Kidney (tissue), 22 donors: ENCODE data around the gene PCID2. TPM values are rescaled to one million over a fixed set of nuclear protein-coding genes. Genes with fewer than 3 reads are reported as not detected.
"Not testable (repeated sequence)": the region's sequence is repeated elsewhere in the genome, so short reads cannot be mapped to it uniquely, and the experiment has no call there.

Source experiments
- DNase-seq, 5 donors: peaks; one replicate each; pipeline ENCODE4 v3.0.0-alpha.2; 2013 to 2020
- FAIRE-seq: peaks from 2 replicates; lab custom pipeline; 2012; peaks lifted over from hg19 to GRCh38; lab: Jason Lieb, UNC
- H3K27ac ChIP-seq, 2 donors: one replicate each; pipeline ENCODE4 v1.7.0; 2013; ENCODE audit warnings: low read depth in 2 of 2, low read length in 2 of 2, inconsistent platforms in 1 of 2
- H3K27me3 ChIP-seq: one replicate; pipeline ENCODE4 v1.7.1; 2013; ENCODE audit warnings: low read length, inconsistent platforms; ENCODE audit not compliant: control insufficient read depth, insufficient read depth
- H3K36me3 ChIP-seq, 3 donors: one replicate each; pipeline versions ENCODE4 v1.7.0 to v1.7.1; 2013; ENCODE audit warnings: low read length in 3 of 3, control low read depth in 1 of 3, inconsistent platforms in 1 of 3; ENCODE audit not compliant: insufficient read depth in 3 of 3, control insufficient read depth in 2 of 3
- H3K4me1 ChIP-seq, 3 donors: one replicate each; pipeline versions ENCODE4 v1.7.0 to v1.7.1; 2013; ENCODE audit warnings: low read length in 3 of 3, inconsistent platforms in 1 of 3, low read depth in 1 of 3; ENCODE audit not compliant: control insufficient read depth in 2 of 3, insufficient read depth in 2 of 3
- H3K4me3 ChIP-seq, 3 donors: one replicate each; pipeline versions ENCODE4 v1.7.0 to v1.8.1; 2013; ENCODE audit warnings: low read length in 3 of 3, control low read depth in 1 of 3, inconsistent platforms in 1 of 3
- H3K9ac ChIP-seq, 3 donors: one replicate each; pipeline versions ENCODE4 v1.7.0 to v1.7.1; 2013; ENCODE audit warnings: low read length in 3 of 3, control low read depth in 1 of 3, inconsistent platforms in 1 of 3
- H3K9me3 ChIP-seq, 3 donors: one replicate each; pipeline versions ENCODE4 v1.7.0 to v1.7.1; 2013; ENCODE audit warnings: low read length in 3 of 3, control low read depth in 1 of 3, inconsistent platforms in 1 of 3; ENCODE audit not compliant: control insufficient read depth in 2 of 3, insufficient read depth in 1 of 3
- intact Hi-C: fragments of 100-400 bp; cut with DNase I; formaldehyde crosslinking; loops from one replicate; pipeline ENCODE4 v1.11.1; 2022
- long read RNA-seq, 10 donors: library from polyadenylated mRNA in 1 of 10; unstranded in 1 of 10; transcript quantifications; one replicate each; pipeline ENCODE4 v2.0.0 and lab custom pipeline, GENCODE V29; 2021 to 2026
- polyA plus RNA-seq: library from polyadenylated mRNA; stranded (reverse); fragments of 350-450 nt; fragmentation: Illumina TruSeq; extraction: RNeasy Lipid Tissue Mini Kit (QIAGEN cat#74804); gene quantifications from one replicate; pipeline ENCODE4 v1.2.3, GENCODE V29; 2014; ENCODE audit warnings: low read depth, low replicate concordance; ENCODE audit not compliant: insufficient read depth
- total RNA-seq: library from RNA; stranded (reverse); fragmentation: NEBNext Ultra II Directional; extraction: Animal tissue kit (Norgen Biotek cat#: 25700); gene quantifications from one replicate; pipeline ENCODE4 v1.2.1, GENCODE V29; 2021
- TF ChIP-seq, protein P1 (sequence below): IDR thresholded peaks from 3 replicates; pipeline ENCODE4 v1.5.1; 2012; ENCODE audit warnings: mild to moderate bottlenecking, moderate library complexity, borderline replicate concordance; ENCODE audit not compliant: insufficient read depth; ENCODE audit errors: extremely low read depth
- donor health status: control.
- donor health status: control.
- donor health status: control.
- donor health status: control.
- donor health status: control.
- donor health status: DM: yes; HTN: yes; CAD: no.
- donor health status: Normal renal cell carcinoma (clear cell type).

The PCID2 gene
- total RNA-seq (34.9 TPM), polyA plus RNA-seq (22.9 TPM)
- long read RNA-seq, donor 1, partial matches to known transcripts: 7 of 16 reads
- long read RNA-seq, donor 1, other reads (novel, unspliced or antisense): 9 of 16 reads
- long read RNA-seq, donor 2, partial matches to known transcripts: 36 of 43 reads
- long read RNA-seq, donor 2, other reads (novel, unspliced or antisense): 7 of 43 reads
- long read RNA-seq, donor 3, partial matches to known transcripts: 5 of 16 reads
- long read RNA-seq, donor 3, other reads (novel, unspliced or antisense): 11 of 16 reads
- long read RNA-seq, donor 4, partial matches to known transcripts: 0 of 8 reads
- long read RNA-seq, donor 4, other reads (novel, unspliced or antisense): 8 of 8 reads
- long read RNA-seq, donor 5: 0 reads
- long read RNA-seq, donor 6, full-length matches to known transcripts: 1 of 13 reads
- long read RNA-seq, donor 6, partial matches to known transcripts: 0 of 13 reads
- long read RNA-seq, donor 6, other reads (novel, unspliced or antisense): 12 of 13 reads
- long read RNA-seq, donor 7, transcript PCID2-202 (14 exons, 1,898 nt): major isoform, 12 of 24 reads
- long read RNA-seq, donor 7, partial matches to known transcripts: 1 of 24 reads
- long read RNA-seq, donor 7, other reads (novel, unspliced or antisense): 5 of 24 reads
- long read RNA-seq, donor 8, partial matches to known transcripts: 0 of 1 reads
- long read RNA-seq, donor 8, other reads (novel, unspliced or antisense): 0 of 1 reads
- long read RNA-seq, donor 9: 0 reads
- long read RNA-seq, donor 10, partial matches to known transcripts: 119 of 119 reads
- long read RNA-seq, donor 10, other reads (novel, unspliced or antisense): 0 of 119 reads

DNA sequence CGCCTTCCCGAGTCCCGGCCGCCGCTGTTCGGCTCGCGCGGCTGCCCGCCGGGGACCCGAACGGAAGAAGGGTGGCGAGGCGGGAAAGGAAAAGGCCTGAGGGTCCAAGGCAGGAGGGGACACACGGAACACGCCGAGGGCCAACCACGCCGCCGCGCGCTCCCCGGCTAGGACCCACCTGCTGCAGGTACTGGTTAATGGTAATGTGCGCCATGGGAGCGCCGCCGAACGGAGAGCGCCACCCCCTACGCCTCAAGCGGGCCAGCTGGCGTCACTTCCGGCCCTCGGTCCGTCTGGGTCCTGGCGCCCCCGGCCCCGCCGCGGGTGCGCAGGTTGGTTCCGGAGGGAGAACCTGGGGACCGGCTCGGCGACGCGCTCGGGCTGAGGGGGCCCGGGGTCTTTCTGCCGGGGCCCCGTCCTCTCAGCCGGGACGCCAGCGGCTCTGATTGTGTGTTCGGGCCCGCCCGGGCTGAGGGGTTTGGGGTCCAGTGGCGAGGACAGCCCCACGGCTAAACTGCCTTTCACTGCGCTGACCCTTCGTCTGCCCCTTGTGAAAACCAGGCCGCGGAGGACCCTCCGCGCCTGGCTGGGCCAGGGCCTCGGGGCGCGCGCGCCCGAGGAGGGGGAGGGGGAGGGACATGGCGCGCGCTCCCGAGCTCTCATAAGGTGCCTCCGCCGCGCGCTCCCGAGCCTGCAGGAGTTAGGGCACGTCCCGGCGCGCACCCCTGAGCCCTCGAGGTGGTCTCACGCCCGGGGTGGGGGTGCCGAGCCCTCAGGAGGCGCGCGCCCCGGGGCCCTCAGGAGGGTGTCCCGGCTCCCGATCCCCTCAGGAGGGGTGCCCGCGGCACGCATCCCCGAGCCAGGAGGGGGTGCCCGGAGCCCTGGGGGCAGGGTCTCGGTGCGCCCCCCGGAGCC is at the start of gene PCID2:
Gene PCID2, minus strand, starts transcription at position 249 of the 915 bp plus-strand sequence. Its CDS starts 35 bp downstream, at position 214.
- Histone ChIP-seq H3K27me3 (no peaks in the 10 kb centered on the region), H3K9ac (peak within 1 kb of the TSS; percentile 77 to 88 (median 86)), H3K4me1 (peaks cover 0 to 19% (median 6%) of the 10 kb centered on the region in 3 donors), H3K9me3 (no peaks in the 10 kb centered on the region), H3K36me3 (no peaks in the 10 kb centered on the region), H3K4me3 (peak within 1 kb of the TSS; percentile 87 to 96 (median 88)), H3K27ac (peak within 1 kb of the TSS; percentile 97 to 98)
- DNase-seq (peak; percentile 91 to 97 (median 96)), FAIRE-seq (no peak)
- TF ChIP-seq, protein P1, sequence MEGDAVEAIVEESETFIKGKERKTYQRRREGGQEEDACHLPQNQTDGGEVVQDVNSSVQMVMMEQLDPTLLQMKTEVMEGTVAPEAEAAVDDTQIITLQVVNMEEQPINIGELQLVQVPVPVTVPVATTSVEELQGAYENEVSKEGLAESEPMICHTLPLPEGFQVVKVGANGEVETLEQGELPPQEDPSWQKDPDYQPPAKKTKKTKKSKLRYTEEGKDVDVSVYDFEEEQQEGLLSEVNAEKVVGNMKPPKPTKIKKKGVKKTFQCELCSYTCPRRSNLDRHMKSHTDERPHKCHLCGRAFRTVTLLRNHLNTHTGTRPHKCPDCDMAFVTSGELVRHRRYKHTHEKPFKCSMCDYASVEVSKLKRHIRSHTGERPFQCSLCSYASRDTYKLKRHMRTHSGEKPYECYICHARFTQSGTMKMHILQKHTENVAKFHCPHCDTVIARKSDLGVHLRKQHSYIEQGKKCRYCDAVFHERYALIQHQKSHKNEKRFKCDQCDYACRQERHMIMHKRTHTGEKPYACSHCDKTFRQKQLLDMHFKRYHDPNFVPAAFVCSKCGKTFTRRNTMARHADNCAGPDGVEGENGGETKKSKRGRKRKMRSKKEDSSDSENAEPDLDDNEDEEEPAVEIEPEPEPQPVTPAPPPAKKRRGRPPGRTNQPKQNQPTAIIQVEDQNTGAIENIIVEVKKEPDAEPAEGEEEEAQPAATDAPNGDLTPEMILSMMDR: peak; percentile 13
- intact Hi-C loops: no loop called here

DNA sequence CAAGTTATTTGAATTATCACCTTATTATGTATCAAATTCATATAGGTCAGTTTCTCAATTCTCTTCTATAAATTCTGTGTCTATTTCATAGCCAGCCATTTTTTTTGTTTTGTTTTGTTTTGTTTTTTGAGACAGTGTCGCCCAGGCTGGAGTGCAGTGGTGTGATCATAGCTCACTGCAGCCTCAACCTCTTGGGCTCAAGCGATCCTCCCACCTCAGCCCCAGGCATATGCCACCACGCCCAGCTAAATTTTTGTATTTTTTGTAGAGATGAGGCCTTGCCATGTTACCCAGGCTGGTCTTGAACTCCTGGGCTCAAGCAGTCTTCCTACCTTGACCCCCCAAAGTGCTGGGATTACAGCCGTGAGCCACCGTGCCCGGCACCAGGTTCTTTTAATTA is 49.4 kb upstream of the PCID2 start:
- FAIRE-seq, H3K9ac ChIP-seq, H3K27me3 ChIP-seq, H3K9me3 ChIP-seq, H3K27ac ChIP-seq, intact Hi-C loops, H3K4me1 ChIP-seq, H3K4me3 ChIP-seq, DNase-seq: not testable (repeated sequence)
- peaks cover 10 to 34% (median 20%) of the 10 kb centered on the region in 3 donors for H3K36me3 ChIP-seq

DNA sequence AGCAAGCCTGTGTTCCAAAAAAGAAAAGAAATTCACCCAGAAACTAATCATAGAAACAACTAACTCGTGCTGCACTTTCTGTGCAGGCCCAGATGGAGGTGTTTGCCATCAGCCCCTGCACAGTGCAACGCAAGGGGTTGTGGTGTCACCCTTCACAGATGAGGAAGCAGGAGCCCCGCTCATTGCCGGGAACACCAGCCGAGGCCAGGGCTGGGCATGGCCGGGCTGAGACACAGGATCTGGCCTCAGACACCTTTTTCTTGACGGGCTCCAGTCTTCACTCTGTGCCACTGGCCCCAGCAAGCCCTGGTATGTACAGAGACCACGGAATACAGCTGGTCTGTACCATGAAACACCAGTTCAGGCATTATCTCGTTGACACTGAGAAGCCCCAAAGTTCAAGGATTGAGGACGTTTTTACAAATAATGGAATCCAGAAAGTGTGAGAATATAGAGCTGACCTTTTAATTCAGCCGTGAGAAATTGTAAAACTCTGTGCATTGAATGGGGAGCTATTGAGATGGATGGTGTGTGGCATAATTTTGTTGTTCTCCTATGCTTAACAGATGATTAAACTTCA is 44.1 kb upstream of the PCID2 start:
- DNase-seq: no peak
- peaks cover 4 to 40% (median 32%) of the 10 kb centered on the region in 3 donors for H3K36me3 ChIP-seq
- no peaks in the 10 kb centered on the region for H3K4me1 ChIP-seq
- intact Hi-C loops: no loop called here
- H3K9me3 ChIP-seq: no peaks in the 10 kb centered on the region
- no peak for FAIRE-seq
- no peak overlapping the region for H3K9ac ChIP-seq
- TF ChIP-seq, protein P1: no peak
- no peak overlapping the region for H3K4me3 ChIP-seq
- H3K27me3 ChIP-seq: no peaks in the 10 kb centered on the region
- no peak overlapping the region for H3K27ac ChIP-seq
